ENCODE results near the gene AK5.

DNA sequence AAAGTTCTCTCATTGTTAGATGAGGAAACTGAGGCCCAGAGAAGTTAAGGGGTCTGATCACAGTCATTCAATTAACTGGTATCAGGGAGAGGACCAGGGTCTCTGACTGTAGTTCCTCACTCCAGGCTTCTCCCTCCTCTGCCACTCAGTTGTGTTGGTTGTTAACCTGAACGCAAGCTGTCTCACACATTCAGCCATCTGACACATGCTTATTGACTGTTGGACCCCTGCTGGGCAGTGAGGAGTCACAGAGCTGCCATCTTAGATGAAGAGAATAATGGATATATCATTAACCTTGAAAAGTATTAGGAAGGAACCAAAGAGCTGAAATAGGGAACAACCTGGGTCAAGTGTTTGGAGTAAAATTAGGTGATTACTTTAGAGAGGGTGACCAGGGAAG, 205.8 kb downstream of the AK5 start:
- TF ChIP-seq TAF1 (IDR thresholded peaks at IDR 0.05; ENCODE audit: borderline replicate concordance, insufficient read depth, low read length) = no peak
- TF ChIP-seq, protein P1, sequence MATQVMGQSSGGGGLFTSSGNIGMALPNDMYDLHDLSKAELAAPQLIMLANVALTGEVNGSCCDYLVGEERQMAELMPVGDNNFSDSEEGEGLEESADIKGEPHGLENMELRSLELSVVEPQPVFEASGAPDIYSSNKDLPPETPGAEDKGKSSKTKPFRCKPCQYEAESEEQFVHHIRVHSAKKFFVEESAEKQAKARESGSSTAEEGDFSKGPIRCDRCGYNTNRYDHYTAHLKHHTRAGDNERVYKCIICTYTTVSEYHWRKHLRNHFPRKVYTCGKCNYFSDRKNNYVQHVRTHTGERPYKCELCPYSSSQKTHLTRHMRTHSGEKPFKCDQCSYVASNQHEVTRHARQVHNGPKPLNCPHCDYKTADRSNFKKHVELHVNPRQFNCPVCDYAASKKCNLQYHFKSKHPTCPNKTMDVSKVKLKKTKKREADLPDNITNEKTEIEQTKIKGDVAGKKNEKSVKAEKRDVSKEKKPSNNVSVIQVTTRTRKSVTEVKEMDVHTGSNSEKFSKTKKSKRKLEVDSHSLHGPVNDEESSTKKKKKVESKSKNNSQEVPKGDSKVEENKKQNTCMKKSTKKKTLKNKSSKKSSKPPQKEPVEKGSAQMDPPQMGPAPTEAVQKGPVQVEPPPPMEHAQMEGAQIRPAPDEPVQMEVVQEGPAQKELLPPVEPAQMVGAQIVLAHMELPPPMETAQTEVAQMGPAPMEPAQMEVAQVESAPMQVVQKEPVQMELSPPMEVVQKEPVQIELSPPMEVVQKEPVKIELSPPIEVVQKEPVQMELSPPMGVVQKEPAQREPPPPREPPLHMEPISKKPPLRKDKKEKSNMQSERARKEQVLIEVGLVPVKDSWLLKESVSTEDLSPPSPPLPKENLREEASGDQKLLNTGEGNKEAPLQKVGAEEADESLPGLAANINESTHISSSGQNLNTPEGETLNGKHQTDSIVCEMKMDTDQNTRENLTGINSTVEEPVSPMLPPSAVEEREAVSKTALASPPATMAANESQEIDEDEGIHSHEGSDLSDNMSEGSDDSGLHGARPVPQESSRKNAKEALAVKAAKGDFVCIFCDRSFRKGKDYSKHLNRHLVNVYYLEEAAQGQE (IDR thresholded peaks at IDR 0.05; ENCODE audit: insufficient read depth in 1 of 2, low read depth in 2 of 2, low read length in 2 of 2) = no peak
- no peak for TF ChIP-seq SIN3A (IDR thresholded peaks at IDR 0.05; ENCODE audit: borderline replicate concordance, insufficient read depth, low read length)
- TF ChIP-seq POLR2AphosphoS5 (IDR thresholded peaks at IDR 0.05; ENCODE audit: low read depth, low read length) = no peak
- TF ChIP-seq FOXP2 (optimal IDR thresholded peaks at IDR 0.05; ENCODE audit: borderline replicate concordance, extremely low read depth, extremely low read length, insufficient read depth) = no peak
